GM20000 (cell line): ENCODE results near the gene TBC1D30.
"Not testable (repeated sequence)": the region's sequence is repeated elsewhere in the genome, so short reads cannot be mapped to it uniquely, and the experiment has no call there.

Experiments used
- DNase-seq: peaks from one replicate; pipeline ENCODE4 v3.0.0; 2012; ENCODE audit warnings: low spot score
- TF ChIP-seq, protein P1 (sequence below): IDR thresholded peaks from 2 replicates; pipeline ENCODE4 v1.5.1; 2012; ENCODE audit warnings: mild to moderate bottlenecking, control low read depth; ENCODE audit errors: extremely low read depth, missing control alignments

TBC1D30 gene, protein sequence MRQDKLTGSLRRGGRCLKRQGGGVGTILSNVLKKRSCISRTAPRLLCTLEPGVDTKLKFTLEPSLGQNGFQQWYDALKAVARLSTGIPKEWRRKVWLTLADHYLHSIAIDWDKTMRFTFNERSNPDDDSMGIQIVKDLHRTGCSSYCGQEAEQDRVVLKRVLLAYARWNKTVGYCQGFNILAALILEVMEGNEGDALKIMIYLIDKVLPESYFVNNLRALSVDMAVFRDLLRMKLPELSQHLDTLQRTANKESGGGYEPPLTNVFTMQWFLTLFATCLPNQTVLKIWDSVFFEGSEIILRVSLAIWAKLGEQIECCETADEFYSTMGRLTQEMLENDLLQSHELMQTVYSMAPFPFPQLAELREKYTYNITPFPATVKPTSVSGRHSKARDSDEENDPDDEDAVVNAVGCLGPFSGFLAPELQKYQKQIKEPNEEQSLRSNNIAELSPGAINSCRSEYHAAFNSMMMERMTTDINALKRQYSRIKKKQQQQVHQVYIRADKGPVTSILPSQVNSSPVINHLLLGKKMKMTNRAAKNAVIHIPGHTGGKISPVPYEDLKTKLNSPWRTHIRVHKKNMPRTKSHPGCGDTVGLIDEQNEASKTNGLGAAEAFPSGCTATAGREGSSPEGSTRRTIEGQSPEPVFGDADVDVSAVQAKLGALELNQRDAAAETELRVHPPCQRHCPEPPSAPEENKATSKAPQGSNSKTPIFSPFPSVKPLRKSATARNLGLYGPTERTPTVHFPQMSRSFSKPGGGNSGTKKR

DNA sequence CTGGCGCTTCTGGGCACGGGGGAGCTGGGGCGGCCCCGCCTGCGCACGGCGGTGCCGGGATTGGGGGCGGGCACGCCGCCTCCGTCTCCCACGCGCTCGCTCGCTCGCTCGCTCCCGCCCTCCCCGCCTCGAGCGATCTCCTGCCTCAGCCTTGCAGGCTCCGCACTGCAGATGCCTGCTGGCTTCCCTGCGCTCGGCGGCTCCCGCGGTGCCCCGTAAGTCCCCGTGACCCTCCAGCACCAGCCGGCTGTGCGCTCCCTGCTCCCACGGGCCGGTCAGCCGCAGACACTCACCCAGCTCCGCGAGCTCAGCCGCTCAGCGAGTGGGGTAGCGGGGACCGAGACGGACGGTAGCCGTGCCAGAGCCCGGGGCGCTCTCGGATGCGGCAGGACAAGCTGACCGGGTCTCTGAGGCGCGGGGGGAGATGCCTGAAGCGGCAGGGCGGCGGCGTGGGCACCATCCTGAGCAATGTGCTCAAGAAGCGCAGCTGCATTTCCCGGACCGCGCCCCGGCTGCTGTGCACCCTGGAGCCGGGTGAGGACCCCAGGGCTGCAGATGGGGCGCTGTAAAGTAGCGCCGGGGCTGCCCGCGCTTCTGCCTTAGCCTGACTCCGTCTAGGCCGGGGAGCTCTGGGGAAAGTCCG, at the start of gene TBC1D30:
Gene TBC1D30, plus strand, starts transcription at position 148 of the 643 bp plus-strand sequence. Its CDS starts 233 bp downstream, at position 381.
- peak; percentile 65 for DNase-seq
- TF ChIP-seq, protein P1, sequence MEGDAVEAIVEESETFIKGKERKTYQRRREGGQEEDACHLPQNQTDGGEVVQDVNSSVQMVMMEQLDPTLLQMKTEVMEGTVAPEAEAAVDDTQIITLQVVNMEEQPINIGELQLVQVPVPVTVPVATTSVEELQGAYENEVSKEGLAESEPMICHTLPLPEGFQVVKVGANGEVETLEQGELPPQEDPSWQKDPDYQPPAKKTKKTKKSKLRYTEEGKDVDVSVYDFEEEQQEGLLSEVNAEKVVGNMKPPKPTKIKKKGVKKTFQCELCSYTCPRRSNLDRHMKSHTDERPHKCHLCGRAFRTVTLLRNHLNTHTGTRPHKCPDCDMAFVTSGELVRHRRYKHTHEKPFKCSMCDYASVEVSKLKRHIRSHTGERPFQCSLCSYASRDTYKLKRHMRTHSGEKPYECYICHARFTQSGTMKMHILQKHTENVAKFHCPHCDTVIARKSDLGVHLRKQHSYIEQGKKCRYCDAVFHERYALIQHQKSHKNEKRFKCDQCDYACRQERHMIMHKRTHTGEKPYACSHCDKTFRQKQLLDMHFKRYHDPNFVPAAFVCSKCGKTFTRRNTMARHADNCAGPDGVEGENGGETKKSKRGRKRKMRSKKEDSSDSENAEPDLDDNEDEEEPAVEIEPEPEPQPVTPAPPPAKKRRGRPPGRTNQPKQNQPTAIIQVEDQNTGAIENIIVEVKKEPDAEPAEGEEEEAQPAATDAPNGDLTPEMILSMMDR = no peak

DNA sequence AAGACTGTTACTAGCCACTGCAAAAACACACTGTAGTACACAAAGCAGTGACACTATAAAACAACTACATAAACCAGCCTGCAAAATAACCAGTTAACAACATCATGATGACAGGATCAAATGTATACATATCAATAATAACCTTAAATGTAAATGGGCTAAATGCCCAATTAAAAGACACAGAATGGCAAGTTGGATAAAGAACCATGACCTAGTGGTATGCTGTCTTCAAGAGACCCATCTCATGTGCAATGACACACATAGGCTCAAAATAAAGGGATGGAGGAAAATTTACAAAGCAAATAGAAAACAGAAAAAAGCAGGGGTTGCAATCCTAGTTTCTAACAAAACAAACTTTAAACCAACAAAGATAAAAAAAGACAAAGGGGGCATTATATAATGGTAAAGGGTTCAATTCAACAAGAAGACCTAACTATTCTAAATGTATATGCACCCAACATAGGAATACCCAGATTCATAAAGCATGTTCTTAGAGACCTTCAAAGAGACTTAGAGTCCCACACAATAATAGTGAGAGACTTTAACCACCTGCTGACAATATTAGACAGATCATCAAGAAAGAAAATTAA, 49.2 kb upstream of the TBC1D30 start:
- DNase-seq = not testable (repeated sequence)

DNA sequence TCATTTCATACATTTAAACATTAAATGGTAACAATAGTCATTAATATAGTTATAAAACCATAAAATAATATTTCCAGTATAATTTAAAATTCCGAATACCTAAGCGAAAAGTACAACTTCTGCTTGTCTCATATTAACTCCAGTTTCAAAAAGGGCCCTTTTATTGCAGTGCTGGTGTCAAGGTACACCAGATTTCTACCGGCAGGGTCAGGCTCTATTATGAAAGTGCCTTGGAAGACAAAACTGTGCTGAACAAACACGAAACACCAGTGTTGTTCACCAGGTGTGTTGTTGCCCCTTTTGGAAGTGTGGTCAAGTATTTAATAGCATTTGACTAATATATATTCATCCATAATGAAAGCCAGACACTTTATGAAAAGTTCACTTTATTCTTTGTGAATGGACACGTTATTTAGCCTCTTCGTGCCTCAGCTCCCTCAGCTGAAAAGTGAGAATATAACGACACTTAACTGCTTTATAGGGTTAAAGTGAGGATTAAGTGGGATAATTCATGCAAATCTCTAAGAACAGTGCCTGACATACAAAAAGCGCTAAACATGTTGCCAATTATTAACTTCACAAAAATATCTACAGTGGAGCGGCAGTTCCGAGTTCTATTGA, 45.0 kb upstream of the TBC1D30 start:
- no peak for DNase-seq
- TF ChIP-seq, protein P1 = no peak

DNA sequence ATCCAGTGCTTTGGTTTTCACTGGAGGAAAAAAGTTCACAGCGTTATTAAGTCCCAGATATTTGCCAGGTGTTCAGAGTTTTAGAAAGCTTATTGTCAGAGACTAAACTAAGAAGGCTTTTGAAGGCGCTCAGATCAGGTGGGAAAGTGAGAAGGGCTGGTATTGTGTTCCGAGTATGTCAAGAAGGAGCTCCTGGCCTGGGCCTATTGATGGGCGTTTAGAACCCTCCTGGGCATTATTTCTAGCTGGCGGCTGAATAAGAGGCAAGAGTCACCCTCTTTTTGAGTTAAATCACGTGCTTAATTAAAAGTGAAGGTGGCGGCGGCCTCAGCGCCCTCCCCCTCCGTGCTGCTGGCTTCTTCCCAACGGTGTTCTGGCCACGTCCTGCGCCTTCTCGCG, 44.3 kb upstream of the TBC1D30 start:
- no peak for DNase-seq
- TF ChIP-seq, protein P1 = no peak

DNA sequence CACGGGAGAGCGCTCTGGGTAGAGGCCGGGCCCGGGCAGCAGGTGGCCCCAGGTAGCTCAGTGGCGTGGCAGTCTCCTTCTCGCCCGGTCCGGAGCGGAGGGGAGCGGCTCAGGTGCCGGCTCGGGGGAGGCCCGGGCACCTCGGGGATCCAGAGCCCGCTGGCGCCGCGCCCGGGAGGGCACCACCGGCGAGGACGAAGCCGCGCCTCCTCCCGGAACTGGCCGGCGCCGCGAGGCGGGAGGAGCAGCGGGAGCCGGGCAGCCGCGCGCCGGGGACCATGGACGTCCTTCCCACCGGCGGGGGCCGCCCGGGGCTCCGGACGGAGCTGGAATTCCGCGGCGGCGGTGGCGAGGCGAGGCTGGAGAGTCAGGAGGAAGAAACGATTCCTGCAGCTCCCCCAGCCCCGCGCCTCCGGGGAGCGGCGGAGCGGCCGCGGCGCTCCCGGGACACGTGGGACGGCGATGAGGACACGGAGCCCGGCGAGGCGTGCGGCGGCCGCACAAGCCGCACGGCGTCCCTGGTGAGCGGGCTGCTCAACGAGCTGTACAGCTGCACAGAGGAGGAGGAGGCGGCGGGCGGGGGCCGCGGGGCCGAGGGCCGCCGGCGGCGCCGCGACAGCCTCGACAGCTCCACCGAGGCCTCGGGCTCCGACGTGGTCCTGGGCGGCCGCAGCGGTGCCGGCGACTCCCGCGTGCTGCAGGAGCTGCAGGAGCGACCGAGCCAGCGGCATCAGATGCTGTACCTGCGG, 43.7 kb upstream of the TBC1D30 start:
- peak; percentile 64 for DNase-seq
- TF ChIP-seq, protein P1 = no peak

DNA sequence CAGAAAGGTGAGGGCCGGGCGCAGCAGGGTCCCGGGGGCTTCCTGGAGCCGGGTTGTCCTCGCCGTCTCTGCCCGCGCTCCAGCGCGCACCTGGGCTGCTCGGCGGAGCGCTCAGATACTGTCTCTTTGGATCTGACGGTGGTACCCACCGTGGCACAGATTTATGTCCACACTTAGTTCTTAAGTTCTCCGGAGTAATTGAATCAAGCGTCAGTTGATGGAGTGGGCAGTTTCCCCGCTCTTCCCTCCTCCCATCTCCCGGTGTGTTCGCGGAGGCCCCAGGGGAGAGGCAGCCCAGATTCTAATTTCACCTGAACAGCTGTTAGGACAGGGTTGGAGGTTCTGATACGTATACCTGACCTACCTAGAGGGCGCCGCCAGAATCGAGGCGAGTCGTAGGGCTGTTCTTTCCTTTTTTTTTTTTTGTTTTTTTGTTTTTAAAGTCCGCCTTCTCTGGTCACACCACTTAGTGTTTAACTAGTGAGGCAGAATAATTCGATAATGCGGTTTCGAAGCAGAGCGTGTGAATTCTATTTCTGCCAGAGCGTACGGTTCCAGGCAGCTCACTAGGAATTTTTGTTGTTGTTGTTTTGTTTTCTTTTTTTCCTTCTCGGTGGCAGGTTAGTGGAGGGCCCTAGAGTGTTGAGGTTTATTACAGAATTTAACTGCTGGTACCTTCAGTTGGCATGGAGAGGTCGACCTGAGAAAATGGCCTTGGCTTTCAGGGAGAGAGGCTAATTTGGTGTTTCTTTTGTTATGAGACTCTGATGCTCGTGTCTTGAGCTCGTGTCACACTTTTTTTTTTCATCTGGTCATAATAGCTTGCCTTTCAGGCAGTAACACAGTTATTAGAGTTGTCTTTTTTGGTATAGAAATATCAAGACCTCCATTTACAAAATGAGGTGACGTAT, 42.9 kb upstream of the TBC1D30 start:
- peak; percentile 38 for DNase-seq
- TF ChIP-seq, protein P1 = no peak
